Activated T-cell treated with anti-CD3 and anti-CD28 coated beads for 48 hours (primary cell): ENCODE data around the gene FOXD4.
A peak's percentile ranks its signal among the peaks of the same experiment; 100 is the strongest.
"Not testable (repeated sequence)": the region's sequence is repeated elsewhere in the genome, so short reads cannot be mapped to it uniquely, and the experiment has no call there.

Source experiments
- DNase-seq: peaks from one replicate; pipeline ENCODE4 v3.0.0-alpha.2; 2020; ENCODE audit warnings: low read depth

The FOXD4 gene

GRCh38 chr9:93909-94308 lies 24.3 kb downstream of the FOXD4 start:
- DNase-seq, result not testable (repeated sequence)

- not testable (repeated sequence) for DNase-seq
Observed at GRCh38 chr9:90851-91250, 27.4 kb downstream of the FOXD4 start.

GRCh38 chr9:88396-89037 lies 29.7 kb downstream of the FOXD4 start:
- DNase-seq, result not testable (repeated sequence)

- not testable (repeated sequence) for DNase-seq
Observed at GRCh38 chr9:87860-88259, 30.4 kb downstream of the FOXD4 start.

GRCh38 chr9:87105-87504 lies 31.1 kb downstream of the FOXD4 start:
- not testable (repeated sequence) for DNase-seq

- not testable (repeated sequence) for DNase-seq
Observed at GRCh38 chr9:86697-87096, 31.5 kb downstream of the FOXD4 start.

GRCh38 chr9:82932-83689 lies 35.1 kb downstream of the FOXD4 start:
- not testable (repeated sequence) for DNase-seq

- not testable (repeated sequence) for DNase-seq
Observed at GRCh38 chr9:78333-78732, 39.9 kb downstream of the FOXD4 start.

- DNase-seq, result not testable (repeated sequence)
Observed at GRCh38 chr9:76389-76788, 41.8 kb downstream of the FOXD4 start.

GRCh38 chr9:73900-74525 lies 44.2 kb downstream of the FOXD4 start:
- DNase-seq, result not testable (repeated sequence)

- DNase-seq, result peak; percentile 4
Observed at GRCh38 chr9:73076-73899, 44.9 kb downstream of the FOXD4 start.
